Effector memory CD4-positive, alpha-beta T cell (primary cell): Measurements from ENCODE around the gene DOK1.

ENCODE experiments used
- DNase-seq, 3 donors: peaks; one replicate each; pipeline ENCODE4 v3.0.0-alpha.2; 2020
- H3K27ac ChIP-seq: 2 replicates; pipeline ENCODE4 v1.7.0; 2013; ENCODE audit warnings: mild to moderate bottlenecking, low read length, moderate library complexity; ENCODE audit not compliant: insufficient read depth, poor library complexity, severe bottlenecking
- H3K27me3 ChIP-seq: replicated peaks from 2 replicates; pipeline ENCODE4 v1.7.0; 2013; ENCODE audit warnings: mild to moderate bottlenecking, low read length; ENCODE audit not compliant: insufficient read depth, control insufficient read depth, poor library complexity, severe bottlenecking
- H3K36me3 ChIP-seq: 2 replicates; pipeline ENCODE4 v1.7.0; 2013; ENCODE audit warnings: mild to moderate bottlenecking, low read length, moderate library complexity; ENCODE audit not compliant: control insufficient read depth, insufficient read depth
- H3K4me1 ChIP-seq: 2 replicates; pipeline ENCODE4 v1.7.0; 2013; ENCODE audit warnings: low read length, mild to moderate bottlenecking; ENCODE audit not compliant: control insufficient read depth, insufficient read depth, poor library complexity, severe bottlenecking
- H3K4me3 ChIP-seq: 2 replicates; pipeline ENCODE4 v1.7.0; 2013; ENCODE audit warnings: low read length, low read depth, mild to moderate bottlenecking; ENCODE audit not compliant: insufficient read depth, poor library complexity, severe bottlenecking
- H3K9me3 ChIP-seq: 2 replicates; pipeline ENCODE4 v1.7.0; 2013; ENCODE audit warnings: mild to moderate bottlenecking, low read length, moderate library complexity; ENCODE audit not compliant: control insufficient read depth

DOK1 gene

DNA sequence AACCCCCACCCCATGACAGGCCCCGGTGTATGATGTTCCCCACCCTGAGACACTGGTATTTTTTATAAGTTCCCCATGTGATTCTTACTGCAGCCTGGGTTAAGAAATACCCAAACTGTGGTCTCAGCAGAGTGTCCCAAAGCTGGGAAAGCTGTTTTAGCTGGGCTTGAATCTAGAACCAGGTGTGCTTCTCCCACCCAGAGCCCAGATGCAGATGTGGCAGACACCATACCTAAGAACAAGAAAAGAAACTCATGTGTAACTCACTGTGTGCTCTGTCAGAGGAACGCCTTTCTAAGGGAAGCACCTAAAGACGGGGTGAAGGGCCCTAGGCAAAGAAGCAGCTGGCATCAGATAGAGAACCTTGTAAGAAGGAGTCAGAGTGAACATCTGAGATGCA lies 23.9 kb downstream of the DOK1 start:
- no peak for DNase-seq
- Histone ChIP-seq H3K4me3 (no peak overlapping the region), H3K36me3 (no peaks in the 10 kb centered on the region), H3K27ac (no peak overlapping the region), H3K27me3 (no peaks in the 10 kb centered on the region), H3K4me1 (no peaks in the 10 kb centered on the region), H3K9me3 (no peaks in the 10 kb centered on the region)

GRCh38 chr2:74581463-74581862 lies 26.9 kb downstream of the DOK1 start:
- no peak overlapping the region for H3K27ac ChIP-seq
- no peaks in the 10 kb centered on the region for H3K4me1 ChIP-seq
- no peaks in the 10 kb centered on the region for H3K36me3 ChIP-seq
- H3K27me3 ChIP-seq, result no peaks in the 10 kb centered on the region
- DNase-seq, result no peak
- H3K4me3 ChIP-seq, result no peak overlapping the region
- no peaks in the 10 kb centered on the region for H3K9me3 ChIP-seq

GRCh38 chr2:74582184-74582583 lies 27.7 kb downstream of the DOK1 start:
- Histone ChIP-seq H3K27ac (no peak overlapping the region), H3K4me1 (no peaks in the 10 kb centered on the region), H3K36me3 (no peaks in the 10 kb centered on the region), H3K27me3 (no peaks in the 10 kb centered on the region), H3K4me3 (no peak overlapping the region), H3K9me3 (no peaks in the 10 kb centered on the region)
- DNase-seq, result no peak

DNA sequence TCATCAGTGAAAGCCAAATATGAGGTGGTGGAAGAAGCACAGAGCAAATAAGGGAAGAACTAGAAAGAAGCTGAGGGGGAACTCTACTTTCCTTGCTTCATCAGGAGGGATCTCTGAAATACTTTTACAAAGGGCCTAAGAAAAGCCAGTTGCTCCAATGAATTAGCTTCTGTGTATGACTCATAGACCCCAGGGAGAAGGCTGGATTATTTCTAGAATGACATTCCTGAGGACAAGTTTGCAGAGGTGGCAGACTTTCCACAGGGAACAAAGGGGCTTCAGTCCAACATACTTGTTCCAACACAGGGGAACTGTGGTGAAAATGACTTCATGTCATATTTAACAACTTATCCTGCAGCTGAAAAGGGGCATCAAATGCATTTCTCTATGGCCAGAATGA lies 29.0 kb downstream of the DOK1 start:
- Histone ChIP-seq H3K27ac (no peak overlapping the region), H3K9me3 (no peaks in the 10 kb centered on the region), H3K4me1 (no peaks in the 10 kb centered on the region), H3K27me3 (no peaks in the 10 kb centered on the region), H3K4me3 (no peak overlapping the region), H3K36me3 (no peaks in the 10 kb centered on the region)
- DNase-seq, result no peak

DNA sequence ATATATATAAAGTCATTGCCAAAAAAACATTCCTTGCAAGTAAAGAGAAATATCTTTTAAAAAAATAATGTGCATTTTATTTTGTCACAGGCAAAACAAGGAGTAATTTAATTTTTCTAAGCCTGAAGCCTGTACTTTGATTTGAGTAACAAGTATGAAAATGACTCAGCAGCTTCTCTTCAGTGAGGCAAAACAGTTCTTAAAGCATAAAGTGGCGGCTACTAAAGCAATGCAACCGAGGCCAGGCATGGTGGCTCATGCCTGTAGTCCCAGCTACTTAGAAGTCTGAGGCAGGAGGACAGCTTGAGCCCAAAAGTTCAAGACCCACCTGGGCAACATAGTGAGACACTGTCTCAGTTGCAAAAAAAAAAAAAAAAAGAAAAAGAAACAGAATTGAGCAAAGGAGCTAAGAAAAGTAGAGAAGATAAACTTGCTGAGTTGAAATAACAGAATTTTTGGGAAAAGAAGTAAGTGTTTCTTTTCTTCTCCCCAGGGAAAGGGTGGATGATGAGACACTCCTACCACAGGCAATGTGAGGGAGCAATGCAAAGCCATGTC lies 29.6 kb downstream of the DOK1 start:
- H3K9me3 ChIP-seq, result no peaks in the 10 kb centered on the region
- H3K27me3 ChIP-seq, result no peaks in the 10 kb centered on the region
- DNase-seq, result no peak
- H3K36me3 ChIP-seq, result no peaks in the 10 kb centered on the region
- no peak overlapping the region for H3K27ac ChIP-seq
- no peak overlapping the region for H3K4me3 ChIP-seq
- H3K4me1 ChIP-seq, result no peaks in the 10 kb centered on the region

GRCh38 chr2:74585406-74586185 lies 31.1 kb downstream of the DOK1 start:
- H3K4me3 ChIP-seq, result no peak overlapping the region
- no peak overlapping the region for H3K27ac ChIP-seq
- DNase-seq, result no peak
- H3K27me3 ChIP-seq, result peaks cover 2% of the 10 kb centered on the region
- H3K4me1 ChIP-seq, result no peaks in the 10 kb centered on the region
- H3K36me3 ChIP-seq, result no peaks in the 10 kb centered on the region
- H3K9me3 ChIP-seq, result no peaks in the 10 kb centered on the region

DNA sequence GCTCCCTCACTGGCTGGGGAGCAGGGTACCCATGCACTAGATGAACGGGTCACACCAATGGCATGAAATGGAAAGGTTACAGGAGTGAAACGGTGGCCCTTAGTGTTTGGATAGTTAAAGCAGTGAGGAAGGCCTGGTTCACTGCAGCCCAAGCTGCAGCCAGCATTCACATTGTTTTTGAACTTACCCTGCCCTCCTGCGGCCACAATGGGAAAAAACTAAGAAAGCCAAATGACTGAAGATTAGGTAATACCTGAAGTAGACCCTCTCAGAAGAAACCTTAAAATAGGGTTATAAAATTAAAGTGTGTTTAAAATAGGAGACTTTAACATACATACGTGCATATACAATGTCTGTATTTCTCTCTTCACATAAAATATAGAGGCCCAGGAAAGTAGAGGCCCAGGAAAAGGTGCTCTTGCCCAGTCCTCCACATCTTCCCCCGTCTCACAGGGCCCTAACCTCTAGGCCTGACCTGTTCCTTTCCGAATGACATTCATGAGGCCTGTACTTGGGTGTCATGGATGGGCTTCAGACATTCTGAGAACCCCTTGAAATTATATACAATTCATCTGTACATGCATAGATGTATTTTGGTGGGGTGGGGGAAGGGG lies 33.3 kb downstream of the DOK1 start:
- no peaks in the 10 kb centered on the region for H3K9me3 ChIP-seq
- no peak overlapping the region for H3K27ac ChIP-seq
- peaks cover 8% of the 10 kb centered on the region for H3K27me3 ChIP-seq
- no peak overlapping the region for H3K4me3 ChIP-seq
- H3K36me3 ChIP-seq, result no peaks in the 10 kb centered on the region
- peak; percentile 10 to 39 (median 21) for DNase-seq
- no peaks in the 10 kb centered on the region for H3K4me1 ChIP-seq

DNA sequence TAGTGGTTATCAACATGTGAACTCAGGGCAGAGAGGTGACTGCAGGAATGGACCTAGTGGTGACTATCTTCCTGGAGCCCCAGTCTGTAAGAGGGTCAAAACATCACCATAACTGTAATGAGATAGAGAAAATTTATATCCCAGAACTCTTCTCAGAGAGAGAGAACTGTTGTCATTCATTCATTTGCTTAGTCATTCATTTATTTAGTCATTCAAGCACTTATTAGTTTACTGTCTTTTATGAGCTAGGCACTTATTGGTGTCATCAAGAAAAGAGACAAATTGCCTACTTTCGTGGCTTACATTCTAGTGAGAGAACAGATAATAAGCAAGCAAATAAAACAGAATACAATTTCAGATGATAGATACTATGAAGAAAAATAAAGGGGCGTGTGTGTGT lies 34.1 kb downstream of the DOK1 start:
- H3K9me3 ChIP-seq, result no peaks in the 10 kb centered on the region
- H3K4me3 ChIP-seq, result no peak overlapping the region
- H3K27me3 ChIP-seq, result peaks cover 11% of the 10 kb centered on the region
- H3K36me3 ChIP-seq, result no peaks in the 10 kb centered on the region
- DNase-seq, result no peak
- H3K4me1 ChIP-seq, result no peaks in the 10 kb centered on the region
- H3K27ac ChIP-seq, result no peak overlapping the region

GRCh38 chr2:74593826-74594772 lies 39.6 kb downstream of the DOK1 start:
- no peak for DNase-seq
- no peaks in the 10 kb centered on the region for H3K9me3 ChIP-seq
- H3K27ac ChIP-seq, result no peak overlapping the region
- no peaks in the 10 kb centered on the region for H3K36me3 ChIP-seq
- H3K27me3 ChIP-seq, result peaks cover 11% of the 10 kb centered on the region
- H3K4me3 ChIP-seq, result no peak overlapping the region
- no peaks in the 10 kb centered on the region for H3K4me1 ChIP-seq
